ENCODE results near the gene PTPRF. TPM values are rescaled to one million over a fixed set of nuclear protein-coding genes. Genes with fewer than 3 reads are reported as not detected.
"Not testable (repeated sequence)": the region's sequence is repeated elsewhere in the genome, so short reads cannot be mapped to it uniquely, and the experiment has no call there.

PTPRF gene
- total RNA-seq, 6 experiments from 2014 or later: 97.1 to 252 (median 160) TPM

DNA sequence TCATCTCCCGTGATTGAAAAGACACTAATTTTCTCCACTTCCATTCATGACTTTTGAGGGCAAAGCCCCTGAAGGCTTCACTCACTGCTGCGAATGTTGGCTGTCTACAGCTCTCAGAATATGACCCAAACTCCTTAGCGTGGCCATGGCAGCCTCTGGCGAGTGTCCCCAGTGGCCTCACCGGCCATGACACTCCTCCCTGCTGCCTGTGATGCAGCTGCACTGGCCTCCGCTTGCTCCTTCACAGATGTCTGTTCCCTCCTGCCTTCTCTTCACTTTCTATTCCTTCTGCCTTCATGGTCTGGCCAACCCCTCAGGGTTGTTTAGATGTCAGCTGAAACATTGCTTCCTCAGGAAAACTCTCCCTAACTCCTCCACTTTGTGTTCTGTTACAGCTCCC is 30.8 kb upstream of the PTPRF start:
- no peaks in the 10 kb centered on the region for H3K4me1 ChIP-seq
- TF ChIP-seq POLR2A (IDR thresholded peaks at IDR 0.05): no peak
- TF ChIP-seq, protein P1, sequence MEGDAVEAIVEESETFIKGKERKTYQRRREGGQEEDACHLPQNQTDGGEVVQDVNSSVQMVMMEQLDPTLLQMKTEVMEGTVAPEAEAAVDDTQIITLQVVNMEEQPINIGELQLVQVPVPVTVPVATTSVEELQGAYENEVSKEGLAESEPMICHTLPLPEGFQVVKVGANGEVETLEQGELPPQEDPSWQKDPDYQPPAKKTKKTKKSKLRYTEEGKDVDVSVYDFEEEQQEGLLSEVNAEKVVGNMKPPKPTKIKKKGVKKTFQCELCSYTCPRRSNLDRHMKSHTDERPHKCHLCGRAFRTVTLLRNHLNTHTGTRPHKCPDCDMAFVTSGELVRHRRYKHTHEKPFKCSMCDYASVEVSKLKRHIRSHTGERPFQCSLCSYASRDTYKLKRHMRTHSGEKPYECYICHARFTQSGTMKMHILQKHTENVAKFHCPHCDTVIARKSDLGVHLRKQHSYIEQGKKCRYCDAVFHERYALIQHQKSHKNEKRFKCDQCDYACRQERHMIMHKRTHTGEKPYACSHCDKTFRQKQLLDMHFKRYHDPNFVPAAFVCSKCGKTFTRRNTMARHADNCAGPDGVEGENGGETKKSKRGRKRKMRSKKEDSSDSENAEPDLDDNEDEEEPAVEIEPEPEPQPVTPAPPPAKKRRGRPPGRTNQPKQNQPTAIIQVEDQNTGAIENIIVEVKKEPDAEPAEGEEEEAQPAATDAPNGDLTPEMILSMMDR (IDR thresholded peaks at IDR 0.05): no peak
- H3K36me3 ChIP-seq: no peaks in the 10 kb centered on the region
- no peaks in the 10 kb centered on the region for H3K27me3 ChIP-seq
- H3K9me3 ChIP-seq: no peaks in the 10 kb centered on the region
- no peak overlapping the region for H3K4me3 ChIP-seq
- WGBS (ENCODE audit: insufficient coverage, low coverage, low lambda C conversion rate, missing lambda C conversion rate): 77% methylated on average over 6 of the region's 6 CpGs
- ATAC-seq: no peak
- no peak for DNase-seq
- intact Hi-C loops (cut with DNase I): no loop called here
- H3K27ac ChIP-seq: no peak overlapping the region

DNA sequence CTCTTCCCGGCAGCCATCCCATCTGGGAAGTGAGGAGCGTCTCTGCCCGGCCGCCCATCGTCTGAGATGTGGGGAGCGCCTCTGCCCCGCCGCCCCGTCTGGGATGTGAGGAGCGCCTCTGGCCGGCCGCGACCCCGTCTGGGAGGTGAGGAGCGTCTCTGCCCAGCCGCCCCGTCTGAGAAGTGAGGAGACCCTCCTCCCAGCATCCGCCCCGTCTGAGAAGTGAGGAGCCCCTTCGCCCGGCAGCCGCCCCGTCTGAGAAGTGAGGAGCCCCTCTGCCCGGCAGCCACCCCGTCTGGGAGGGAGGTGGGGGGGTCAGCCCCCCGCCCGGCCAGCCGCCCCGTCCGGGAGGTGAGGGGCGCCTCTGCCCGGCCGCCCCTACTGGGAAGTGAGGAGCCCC is 28.9 kb upstream of the PTPRF start:
- H3K4me1 ChIP-seq; DNase-seq; intact Hi-C loops (cut with DNase I); H3K27ac ChIP-seq; H3K4me3 ChIP-seq; ATAC-seq; H3K36me3 ChIP-seq; H3K27me3 ChIP-seq; H3K9me3 ChIP-seq: not testable (repeated sequence)
- WGBS (ENCODE audit: insufficient coverage, low coverage, low lambda C conversion rate, missing lambda C conversion rate): no CpG with 5 or more reads among the region's 33 CpGs

DNA sequence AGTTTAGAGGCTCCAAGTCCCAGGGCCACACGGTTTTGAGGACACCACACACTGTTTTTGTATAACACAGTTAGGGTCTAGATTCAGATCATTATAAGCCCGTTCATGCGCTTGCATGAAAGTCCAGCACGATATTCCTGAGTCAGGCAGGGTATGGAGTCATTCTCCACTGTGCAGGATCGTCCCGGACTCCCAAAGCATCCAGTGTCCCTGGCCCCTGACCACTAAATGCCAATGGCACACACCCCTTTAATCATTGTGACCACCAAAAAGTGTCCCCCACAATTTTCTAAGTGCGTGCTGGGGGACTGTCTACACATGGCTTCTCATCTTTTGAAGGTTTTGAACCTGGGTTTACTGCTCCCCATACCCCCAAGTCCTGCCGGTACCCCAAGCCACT is 27.1 kb upstream of the PTPRF start:
- no peak for DNase-seq
- Histone ChIP-seq H3K9me3 (no peaks in the 10 kb centered on the region), H3K27ac (no peak overlapping the region), H3K4me1 (no peaks in the 10 kb centered on the region), H3K4me3 (no peak overlapping the region), H3K36me3 (no peaks in the 10 kb centered on the region), H3K27me3 (no peaks in the 10 kb centered on the region)
- ATAC-seq: no peak
- intact Hi-C loops (cut with DNase I): no loop called here
- TF ChIP-seq, protein P1 (IDR thresholded peaks at IDR 0.05): no peak
- TF ChIP-seq POLR2A (IDR thresholded peaks at IDR 0.05): no peak
- WGBS (ENCODE audit: insufficient coverage, low coverage, low lambda C conversion rate, missing lambda C conversion rate): 95% methylated on average over 6 of the region's 8 CpGs

DNA sequence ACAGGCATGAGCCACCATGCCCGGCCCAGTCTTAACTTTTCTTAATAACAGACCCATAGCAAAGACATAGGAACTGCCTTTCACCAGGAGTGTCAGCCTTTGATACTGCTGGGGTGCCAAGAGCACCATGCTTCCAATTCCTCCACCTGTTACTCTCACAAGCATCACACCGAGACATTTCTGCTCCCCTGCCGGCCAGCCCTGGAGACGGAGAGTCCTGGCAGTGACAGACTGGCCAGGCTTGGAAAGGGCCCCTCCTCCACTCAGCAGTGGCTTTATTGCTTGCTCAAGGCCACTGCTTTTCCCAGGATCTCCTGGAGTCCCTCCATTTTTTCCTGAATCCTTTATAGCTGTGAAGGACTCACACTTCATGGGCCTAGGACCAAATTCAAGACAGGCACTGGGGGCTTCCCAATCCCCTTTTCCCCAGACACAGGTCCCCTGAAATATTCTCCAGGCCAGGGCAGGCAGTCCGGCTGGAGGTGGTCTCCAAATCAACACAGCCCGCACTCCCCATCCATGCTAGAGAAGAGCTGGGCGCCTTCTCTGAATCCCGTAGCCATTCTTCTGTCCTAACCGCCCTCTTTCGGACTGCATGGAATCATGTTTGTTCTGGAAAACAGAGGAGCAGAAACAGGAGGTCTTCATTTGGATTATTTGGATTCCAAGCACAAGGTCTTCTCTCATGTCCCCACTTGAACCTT is 25.5 kb upstream of the PTPRF start:
- Histone ChIP-seq H3K4me3 (no peak overlapping the region), H3K9me3 (no peaks in the 10 kb centered on the region), H3K27me3 (no peaks in the 10 kb centered on the region), H3K27ac (no peak overlapping the region), H3K36me3 (no peaks in the 10 kb centered on the region), H3K4me1 (no peaks in the 10 kb centered on the region)
- TF ChIP-seq, protein P1 (IDR thresholded peaks at IDR 0.05): no peak
- no peak for TF ChIP-seq POLR2A (IDR thresholded peaks at IDR 0.05)
- intact Hi-C loops (cut with DNase I): no loop called here
- DNase-seq: no peak
- 80% methylated on average over 5 of the region's 10 CpGs for whole genome bisulfite sequencing (ENCODE audit: insufficient coverage, low coverage, low lambda C conversion rate, missing lambda C conversion rate)
- no peak for ATAC-seq

DNA sequence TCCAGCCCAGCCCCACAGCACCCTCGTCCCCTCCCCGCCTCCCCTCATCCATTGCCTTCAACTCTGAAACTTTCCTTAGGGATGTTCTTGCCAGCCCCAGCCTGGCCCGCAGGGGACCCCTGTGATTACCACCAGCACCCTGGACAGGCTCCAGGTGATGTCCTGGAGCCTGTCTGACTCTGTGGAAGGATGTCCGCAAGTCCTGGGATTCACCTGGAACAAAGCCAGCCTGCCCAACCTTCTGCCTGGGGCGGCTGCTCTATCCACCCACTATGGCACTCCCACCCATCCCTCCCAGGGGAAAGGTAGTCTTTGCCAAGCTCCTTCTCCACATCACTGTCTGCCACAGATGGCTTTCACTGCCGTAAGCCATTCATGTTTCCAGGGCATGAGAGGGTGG is 24.4 kb upstream of the PTPRF start:
- Histone ChIP-seq H3K36me3 (no peaks in the 10 kb centered on the region), H3K4me1 (no peaks in the 10 kb centered on the region), H3K4me3 (no peak overlapping the region), H3K27me3 (no peaks in the 10 kb centered on the region), H3K27ac (no peak overlapping the region), H3K9me3 (no peaks in the 10 kb centered on the region)
- no peak for DNase-seq
- ATAC-seq: no peak
- intact Hi-C loops (cut with DNase I): no loop called here
- TF ChIP-seq, protein P1 (IDR thresholded peaks at IDR 0.05): no peak
- no peak for TF ChIP-seq POLR2A (IDR thresholded peaks at IDR 0.05)
- 78% methylated on average over 4 of the region's 6 CpGs for WGBS (ENCODE audit: insufficient coverage, low coverage, low lambda C conversion rate, missing lambda C conversion rate)
